Amniotic epithelial cell (primary cell): Measurements from ENCODE around the gene CADM4.
"Not testable (repeated sequence)": the region's sequence is repeated elsewhere in the genome, so short reads cannot be mapped to it uniquely, and the experiment has no call there.

Experiments used
- DNase-seq: peaks from one replicate; pipeline ENCODE4 v3.0.0-alpha.2; 2010; ENCODE audit warnings: low read depth

The CADM4 gene

GRCh38 chr19:43662487-43662886 lies 22.8 kb upstream of the CADM4 start:
- DNase-seq = peak; percentile 17

- no peak for DNase-seq
These were observed 21.3 kb upstream of the CADM4 start for GRCh38 chr19:43660971-43661360.

GRCh38 chr19:43660301-43660970 lies 20.8 kb upstream of the CADM4 start:
- DNase-seq = no peak

- DNase-seq = no peak
These were observed 18.8 kb upstream of the CADM4 start for GRCh38 chr19:43658494-43658893.

- DNase-seq = no peak
These were observed 18.4 kb upstream of the CADM4 start for GRCh38 chr19:43658001-43658400.

GRCh38 chr19:43656436-43656835 lies 16.8 kb upstream of the CADM4 start:
- DNase-seq = no peak

- no peak for DNase-seq
These were observed 12.9 kb upstream of the CADM4 start for GRCh38 chr19:43652546-43652874.

- peak; percentile 62 for DNase-seq
These were observed 12.3 kb upstream of the CADM4 start for GRCh38 chr19:43651758-43652545.

GRCh38 chr19:43650276-43650675 lies 10.6 kb upstream of the CADM4 start:
- DNase-seq = not testable (repeated sequence)

- no peak for DNase-seq
These were observed 9.9 kb upstream of the CADM4 start for GRCh38 chr19:43649514-43649913.

- DNase-seq = no peak
These were observed 9.0 kb upstream of the CADM4 start for GRCh38 chr19:43648633-43649032.

- no peak for DNase-seq
These were observed 4.5 kb upstream of the CADM4 start for GRCh38 chr19:43644181-43644580.

GRCh38 chr19:43643326-43643725 lies 3.7 kb upstream of the CADM4 start:
- DNase-seq = no peak

GRCh38 chr19:43642531-43642930 lies 2.9 kb upstream of the CADM4 start:
- no peak for DNase-seq

- DNase-seq = no peak
These were observed 1.7 kb upstream of the CADM4 start for GRCh38 chr19:43641333-43641732.

GRCh38 chr19:43640424-43640757 lies 741 bp upstream of the CADM4 start:
- DNase-seq = no peak

GRCh38 chr19:43638995-43639518 lies 593 bp downstream of the CADM4 start:
- DNase-seq = no peak

- DNase-seq = no peak
These were observed 1.2 kb downstream of the CADM4 start for GRCh38 chr19:43638214-43638994.

GRCh38 chr19:43636121-43636683 lies 3.4 kb downstream of the CADM4 start:
- peak; percentile 28 for DNase-seq

GRCh38 chr19:43635561-43635940 lies 4.1 kb downstream of the CADM4 start:
- DNase-seq = not testable (repeated sequence)

GRCh38 chr19:43634872-43635560 lies 4.6 kb downstream of the CADM4 start:
- peak; percentile 28 for DNase-seq

- no peak for DNase-seq
These were observed 5.2 kb downstream of the CADM4 start for GRCh38 chr19:43634506-43634871.
